Vagina (tissue), 2 donors: ENCODE results near the gene ZSWIM7. TPM values are rescaled to one million over a fixed set of nuclear protein-coding genes. Genes with fewer than 3 reads are reported as not detected.

ENCODE experiments used
- DNase-seq, 2 donors: peaks; one replicate each; pipeline ENCODE4 v3.0.0-alpha.2; 2017; ENCODE audit errors: extremely low spot score in 2 of 2
- H3K27ac ChIP-seq: fragments of 200-600 bp; sonication (generic); one replicate; pipeline ENCODE4 v1.5.1; 2019
- H3K27me3 ChIP-seq: fragments of 200-600 bp; sonication (generic); one replicate; pipeline ENCODE4 v1.5.1; 2019
- H3K36me3 ChIP-seq, 2 donors: fragments of 200-600 bp; sonication (generic); one replicate each; pipeline ENCODE4 v1.5.1; 2017 to 2019
- H3K4me1 ChIP-seq: fragments of 200-600 bp; sonication (generic); one replicate; pipeline ENCODE4 v1.5.1; 2019
- H3K4me3 ChIP-seq, 2 donors: fragments of 200-600 bp; sonication (generic); 1 replicate in 1 of 2; 2 replicates in 1 of 2; pipeline ENCODE4 v1.5.1; 2016 to 2019
- H3K9me3 ChIP-seq: fragments of 200-600 bp; sonication (generic); one replicate; pipeline ENCODE4 v1.5.1; 2019
- POLR2A ChIP-seq, 2 donors: fragments of 450-650 bp; IDR thresholded peaks; one replicate each; pipeline ENCODE4 v1.6.1; 2017; ENCODE audit warnings: antibody characterized with exemption in 2 of 2, mild to moderate bottlenecking in 2 of 2, moderate library complexity in 2 of 2
- POLR2AphosphoS5 ChIP-seq, 2 donors: sonication (generic); formaldehyde crosslinking; IDR thresholded peaks; one replicate each; pipeline ENCODE4 v1.9.0; 2017; ENCODE audit warnings: antibody characterized with exemption in 2 of 2, mild to moderate bottlenecking in 2 of 2, low read depth in 1 of 2; ENCODE audit not compliant: insufficient read depth in 1 of 2
- intact Hi-C: fragments of 100-400 bp; cut with DNase I; formaldehyde crosslinking; loops from one replicate; pipeline ENCODE4 v1.15.1; 2023
- total RNA-seq: library from RNA; depleted of rRNA; stranded (reverse); fragments of >200 nt; gene quantifications from one replicate; pipeline ENCODE4 v1.2.3, GENCODE V29; 2016
- TF ChIP-seq, protein P1 (sequence below), 3 experiments: fragments of 450-650 bp in 2 of 3; fragments of 200-600 bp in 1 of 3; sonication (generic) in 1 of 3; IDR thresholded peaks; one replicate each; pipeline ENCODE4 v1.5.1; 2017 to 2019; ENCODE audit warnings: antibody characterized with exemption in 3 of 3, mild to moderate bottlenecking in 2 of 3, moderate library complexity in 2 of 3

The ZSWIM7 gene
- total RNA-seq, 1 donor from 2014 or later, result 18.9 TPM

DNA sequence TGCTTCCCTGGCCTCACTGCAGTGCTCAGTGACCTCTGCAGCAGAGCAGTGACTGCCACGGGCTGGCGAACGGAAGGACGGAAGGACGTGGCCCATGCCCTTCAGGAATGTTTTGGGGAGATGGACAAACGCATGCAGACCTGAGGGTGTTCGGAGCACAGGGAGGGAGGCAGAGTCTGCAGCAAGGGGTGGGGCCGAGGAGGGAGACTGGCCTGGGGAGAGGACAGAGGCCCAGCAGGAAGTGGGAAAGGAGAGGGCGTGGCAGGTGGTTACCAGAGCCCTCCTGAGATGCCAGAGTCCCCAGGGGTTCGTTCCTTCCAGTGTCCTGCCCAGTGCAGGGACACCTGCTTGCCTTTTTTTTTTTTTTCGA is 32.6 kb downstream of the ZSWIM7 start:
- intact Hi-C loops, result no loop called here
- TF ChIP-seq, protein P1, sequence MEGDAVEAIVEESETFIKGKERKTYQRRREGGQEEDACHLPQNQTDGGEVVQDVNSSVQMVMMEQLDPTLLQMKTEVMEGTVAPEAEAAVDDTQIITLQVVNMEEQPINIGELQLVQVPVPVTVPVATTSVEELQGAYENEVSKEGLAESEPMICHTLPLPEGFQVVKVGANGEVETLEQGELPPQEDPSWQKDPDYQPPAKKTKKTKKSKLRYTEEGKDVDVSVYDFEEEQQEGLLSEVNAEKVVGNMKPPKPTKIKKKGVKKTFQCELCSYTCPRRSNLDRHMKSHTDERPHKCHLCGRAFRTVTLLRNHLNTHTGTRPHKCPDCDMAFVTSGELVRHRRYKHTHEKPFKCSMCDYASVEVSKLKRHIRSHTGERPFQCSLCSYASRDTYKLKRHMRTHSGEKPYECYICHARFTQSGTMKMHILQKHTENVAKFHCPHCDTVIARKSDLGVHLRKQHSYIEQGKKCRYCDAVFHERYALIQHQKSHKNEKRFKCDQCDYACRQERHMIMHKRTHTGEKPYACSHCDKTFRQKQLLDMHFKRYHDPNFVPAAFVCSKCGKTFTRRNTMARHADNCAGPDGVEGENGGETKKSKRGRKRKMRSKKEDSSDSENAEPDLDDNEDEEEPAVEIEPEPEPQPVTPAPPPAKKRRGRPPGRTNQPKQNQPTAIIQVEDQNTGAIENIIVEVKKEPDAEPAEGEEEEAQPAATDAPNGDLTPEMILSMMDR (IDR thresholded peaks at IDR 0.05), result no peak
- TF ChIP-seq POLR2A (IDR thresholded peaks at IDR 0.05) (no peak), POLR2AphosphoS5 (IDR thresholded peaks at IDR 0.05; ENCODE audit: insufficient read depth in 1 of 2, low read depth in 1 of 2) (no peak)
- Histone ChIP-seq H3K9me3 (no peaks in the 10 kb centered on the region), H3K27ac (peak overlapping the region; percentile 39), H3K36me3 (no peaks in the 10 kb centered on the region), H3K27me3 (no peaks in the 10 kb centered on the region), H3K4me3 (no peak overlapping the region), H3K4me1 (peaks cover 21% of the 10 kb centered on the region)
- no peak for DNase-seq

DNA sequence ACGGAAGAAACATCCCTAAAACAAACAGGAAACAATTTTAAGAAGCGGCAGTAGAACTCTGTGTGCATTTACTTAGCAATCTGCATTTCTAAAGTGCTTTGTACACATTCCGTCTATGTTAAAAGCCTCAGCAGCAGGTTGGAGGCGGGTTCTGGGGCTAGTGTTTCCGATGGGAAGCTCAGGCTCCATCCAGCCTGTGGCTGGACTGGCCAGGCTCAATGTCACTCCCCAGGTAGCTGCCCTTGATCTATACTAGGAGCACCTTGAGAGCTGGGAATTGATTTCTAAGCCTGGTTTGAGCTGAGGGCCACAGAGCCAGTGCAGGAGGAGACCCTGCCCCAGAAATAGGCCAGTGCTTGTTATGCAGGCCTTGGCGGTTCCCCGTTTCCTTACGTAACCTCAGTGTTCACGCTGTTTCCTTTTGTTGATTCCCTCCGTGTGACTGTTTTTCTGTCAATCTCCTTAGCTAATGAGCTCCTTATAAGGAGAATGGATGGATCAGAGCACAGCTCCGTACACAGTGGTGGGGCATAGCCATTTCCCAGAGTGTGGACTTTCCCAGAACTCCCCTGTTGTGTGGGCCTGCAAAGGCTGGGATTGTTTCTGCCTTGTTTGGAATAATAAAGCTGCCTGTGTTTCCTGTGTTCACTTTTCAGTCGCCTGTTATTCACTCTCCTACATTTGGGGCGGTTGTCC is 33.2 kb downstream of the ZSWIM7 start:
- DNase-seq, result no peak
- H3K27me3 ChIP-seq, result no peaks in the 10 kb centered on the region
- H3K9me3 ChIP-seq, result no peaks in the 10 kb centered on the region
- peak overlapping the region; percentile 39 for H3K27ac ChIP-seq
- TF ChIP-seq POLR2AphosphoS5 (IDR thresholded peaks at IDR 0.05; ENCODE audit: insufficient read depth in 1 of 2, low read depth in 1 of 2) (no peak), POLR2A (IDR thresholded peaks at IDR 0.05) (no peak)
- TF ChIP-seq, protein P1 (IDR thresholded peaks at IDR 0.05), result no peak
- H3K4me1 ChIP-seq, result peaks cover 21% of the 10 kb centered on the region
- no peaks in the 10 kb centered on the region for H3K36me3 ChIP-seq
- H3K4me3 ChIP-seq, result no peak overlapping the region
- intact Hi-C loops, result no loop called here

DNA sequence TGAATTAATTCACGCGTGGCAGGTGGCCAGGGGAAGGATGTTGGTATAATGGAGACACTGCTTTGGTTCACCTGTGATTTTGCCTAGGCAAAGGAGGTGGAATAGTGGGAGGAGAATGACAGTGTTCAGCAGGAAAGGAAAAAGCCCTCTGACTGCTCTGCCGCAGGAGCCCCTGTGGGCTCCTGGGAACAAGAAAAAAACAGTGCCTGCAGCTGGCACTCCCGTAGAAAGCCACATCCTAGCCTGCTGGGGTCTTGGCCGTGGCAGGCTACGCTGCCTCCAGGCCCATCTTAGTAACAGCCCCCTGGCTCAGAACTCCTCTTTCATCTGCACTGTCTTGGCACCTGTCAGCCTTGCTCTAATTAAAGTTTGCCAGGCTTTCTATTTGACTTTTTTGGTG is 34.0 kb downstream of the ZSWIM7 start:
- no peaks in the 10 kb centered on the region for H3K27me3 ChIP-seq
- no peaks in the 10 kb centered on the region for H3K9me3 ChIP-seq
- no peak for DNase-seq
- H3K4me3 ChIP-seq, result no peak overlapping the region
- H3K36me3 ChIP-seq, result no peaks in the 10 kb centered on the region
- no peak overlapping the region for H3K27ac ChIP-seq
- TF ChIP-seq, protein P1 (IDR thresholded peaks at IDR 0.05), result no peak
- H3K4me1 ChIP-seq, result peaks cover 21% of the 10 kb centered on the region
- intact Hi-C loops, result no loop called here

DNA sequence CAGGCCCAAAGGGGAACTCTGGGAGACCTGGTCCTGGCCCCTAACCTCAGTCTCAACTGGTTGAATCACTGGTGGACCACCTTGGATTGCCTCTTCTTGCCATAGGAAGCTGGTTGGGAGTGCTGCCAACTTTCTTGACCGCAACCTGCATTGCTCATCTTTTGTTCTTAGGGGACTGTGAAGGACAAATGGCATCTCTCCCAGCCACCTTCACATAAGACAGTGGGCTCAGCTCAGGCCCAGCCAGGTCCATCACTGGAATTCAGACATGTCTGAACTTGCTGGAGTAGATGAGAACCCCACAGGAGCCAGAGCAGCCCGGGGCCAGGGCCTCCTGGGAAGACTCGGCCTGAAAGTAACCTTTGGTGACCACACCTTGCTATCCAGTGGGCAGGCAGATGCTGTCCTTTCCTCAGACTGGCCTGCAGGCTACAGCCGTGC is 35.8 kb downstream of the ZSWIM7 start:
- Histone ChIP-seq H3K27ac (no peak overlapping the region), H3K4me1 (peaks cover 29% of the 10 kb centered on the region), H3K27me3 (no peaks in the 10 kb centered on the region), H3K4me3 (no peak overlapping the region), H3K36me3 (no peaks in the 10 kb centered on the region), H3K9me3 (no peaks in the 10 kb centered on the region)
- no peak for TF ChIP-seq POLR2A (IDR thresholded peaks at IDR 0.05)
- TF ChIP-seq, protein P1 (IDR thresholded peaks at IDR 0.05), result no peak
- no peak for TF ChIP-seq POLR2AphosphoS5 (IDR thresholded peaks at IDR 0.05; ENCODE audit: insufficient read depth in 1 of 2, low read depth in 1 of 2)
- DNase-seq, result no peak
- intact Hi-C loops, result no loop called here

DNA sequence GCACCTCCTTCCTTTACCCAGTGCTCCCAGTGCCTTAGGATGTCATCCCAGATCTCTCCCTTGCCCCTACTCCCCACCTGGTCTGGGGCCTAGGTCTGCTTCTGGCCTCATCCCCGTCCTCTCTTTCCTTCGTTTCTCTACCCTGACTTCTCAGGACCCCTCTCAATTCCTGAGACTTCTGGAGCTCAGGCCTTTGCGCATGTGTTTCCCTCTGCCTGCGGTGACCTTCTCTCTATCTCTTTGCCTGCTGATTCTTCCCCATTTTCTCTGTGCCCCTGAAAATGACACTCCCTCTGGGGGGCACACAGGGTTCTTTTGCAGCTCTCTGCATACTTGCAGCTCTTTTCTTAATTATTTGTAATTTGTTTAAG is 41.0 kb downstream of the ZSWIM7 start:
- no peaks in the 10 kb centered on the region for H3K9me3 ChIP-seq
- no peak overlapping the region for H3K4me3 ChIP-seq
- intact Hi-C loops, result no loop called here
- TF ChIP-seq, protein P1 (IDR thresholded peaks at IDR 0.05), result no peak
- TF ChIP-seq POLR2AphosphoS5 (IDR thresholded peaks at IDR 0.05; ENCODE audit: insufficient read depth in 1 of 2, low read depth in 1 of 2) (no peak), POLR2A (IDR thresholded peaks at IDR 0.05) (no peak)
- H3K4me1 ChIP-seq, result peaks cover 11% of the 10 kb centered on the region
- DNase-seq, result no peak
- H3K36me3 ChIP-seq, result no peaks in the 10 kb centered on the region
- H3K27me3 ChIP-seq, result no peaks in the 10 kb centered on the region
- no peak overlapping the region for H3K27ac ChIP-seq
